ENCODE results near the gene SEC23A. TPM values are rescaled to one million over a fixed set of nuclear protein-coding genes. Genes with fewer than 3 reads are reported as not detected.

Gene SEC23A
- total and polyA plus RNA-seq, 2 of the 13 experiments (the other 11 are each of a cell fraction or from before 2014, with no cell fraction given): 403 to 887 TPM

GRCh38 chr14:39114073-39114838 lies 11.2 kb upstream of the SEC23A start, which contains the start of gene GEMIN2 (continued):
- TF ChIP-seq ZNF883 (CRISPR knock-in tag; IDR thresholded peaks at IDR 0.05; ENCODE audit: not compliant biosample characterization) (peak; percentile 99), KIAA2018 (CRISPR knock-in tag; IDR thresholded peaks at IDR 0.05; ENCODE audit: borderline replicate concordance) (peak; percentile 32; the same call in 1 of the 2 replicates), ZFP36L2 (CRISPR knock-in tag; IDR thresholded peaks at IDR 0.05) (peak; percentile 81; the same call in 1 of the 2 replicates), ARID2 (CRISPR knock-in tag; IDR thresholded peaks at IDR 0.05; ENCODE audit: borderline replicate concordance) (peak; percentile 98; the same call in 1 of the 2 replicates), ZMAT3 (CRISPR knock-in tag; conservative IDR thresholded peaks at IDR 0.05) (peak; percentile 91), ZNF138 (CRISPR knock-in tag; IDR thresholded peaks at IDR 0.05; ENCODE audit: low read depth) (peak; percentile 90; the same call in 1 of the 2 replicates), NRL (CRISPR knock-in tag; IDR thresholded peaks at IDR 0.05; ENCODE audit: borderline replicate concordance) (peak; percentile 99), KAT8 (CRISPR knock-in tag; IDR thresholded peaks at IDR 0.05) (peak; percentile 95), ATRX (CRISPR knock-in tag; IDR thresholded peaks at IDR 0.05; ENCODE audit: borderline replicate concordance) (peak; percentile 76; the same call in 1 of the 2 replicates), EEA1 (CRISPR knock-in tag; IDR thresholded peaks at IDR 0.05; ENCODE audit: borderline replicate concordance) (no peak; the same call in 1 of the 2 replicates), NFKBIZ (CRISPR knock-in tag; IDR thresholded peaks at IDR 0.05) (peak; percentile 71; the same call in 1 of the 2 replicates), IRF1 (CRISPR knock-in tag; IDR thresholded peaks at IDR 0.05; ENCODE audit: low read depth) (0 out of 2 replicates have a peak, but pooled peaks have one; percentile 80), TFE3 (CRISPR knock-in tag; IDR thresholded peaks at IDR 0.05) (peak; percentile 46; the same call in 1 of the 2 replicates), MLXIP (CRISPR knock-in tag; IDR thresholded peaks at IDR 0.05; ENCODE audit: borderline replicate concordance) (peak; percentile 68; the same call in 1 of the 2 replicates)
